AG10803 (cell line): Measurements from ENCODE around the gene SLC20A1.

ENCODE experiments used
- DNase-seq: peaks from one replicate; pipeline ENCODE4 v3.0.0; 2010; ENCODE audit warnings: low read depth
- H3K4me3 ChIP-seq: 2 replicates; pipeline ENCODE4 v1.5.1; 2011; ENCODE audit warnings: mild to moderate bottlenecking, low read length, control low read depth
- CTCF ChIP-seq: conservative IDR thresholded peaks from 2 replicates; pipeline ENCODE4 v1.5.1; 2011; ENCODE audit warnings: mild to moderate bottlenecking, low read length, control low read depth, inconsistent platforms

Gene SLC20A1

DNA sequence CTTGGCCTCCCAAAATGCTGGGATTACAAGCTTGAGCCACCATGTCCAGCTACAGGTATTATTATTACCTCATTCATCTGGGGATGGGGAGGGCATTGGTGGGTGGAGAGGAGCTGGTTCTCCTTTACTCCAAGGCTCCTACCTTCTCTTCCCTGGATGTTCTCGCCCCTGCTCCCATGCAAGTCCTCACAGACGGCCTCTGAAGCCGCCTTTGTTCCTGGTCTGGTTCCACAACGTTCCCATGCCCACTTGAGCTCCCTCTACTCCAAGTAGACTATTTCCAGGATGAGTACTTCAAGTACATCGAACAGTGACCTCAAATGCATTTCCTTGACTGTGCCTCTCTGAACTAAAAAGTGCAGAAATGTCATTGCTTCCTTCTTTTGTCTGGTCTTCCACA is 3.2 kb upstream of the SLC20A1 start:
- H3K4me3 ChIP-seq: no peak overlapping the region
- no peak for TF ChIP-seq CTCF
- no peak for DNase-seq

GRCh38 chr2:112642966-112643365 is 2.8 kb upstream of the SLC20A1 start:
- DNase-seq: no peak
- no peak for TF ChIP-seq CTCF
- no peak overlapping the region for H3K4me3 ChIP-seq

DNA sequence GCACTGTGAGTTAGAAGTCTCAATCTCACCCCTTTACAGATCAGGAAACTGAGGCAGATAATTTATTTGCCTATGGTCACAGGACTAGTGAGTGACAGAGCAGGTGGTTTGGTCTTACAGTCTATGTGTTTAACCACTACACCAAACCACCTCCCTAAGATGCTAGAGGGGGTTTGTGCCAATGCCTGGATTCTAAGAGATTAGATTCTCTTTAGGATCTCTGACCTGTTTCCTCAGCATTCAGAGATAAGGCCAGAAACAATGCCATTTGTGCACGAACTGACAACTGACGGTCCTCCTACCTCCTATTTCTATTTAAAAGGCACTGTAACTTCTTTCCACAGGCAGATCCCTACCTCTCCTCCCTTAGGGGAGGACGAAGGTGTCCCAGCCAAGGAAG is 2.3 kb upstream of the SLC20A1 start:
- no peak overlapping the region for H3K4me3 ChIP-seq
- no peak for TF ChIP-seq CTCF
- DNase-seq: no peak

GRCh38 chr2:112644155-112644932 is 1.4 kb upstream of the SLC20A1 start:
- DNase-seq: peak; percentile 20
- no peak for TF ChIP-seq CTCF
- peak overlapping the region; percentile 79 for H3K4me3 ChIP-seq

- no peak for DNase-seq
- H3K4me3 ChIP-seq: peak overlapping the region; percentile 79
- no peak for TF ChIP-seq CTCF
Measured at GRCh38 chr2:112644933-112645309, 818 bp upstream of the SLC20A1 start.

DNA sequence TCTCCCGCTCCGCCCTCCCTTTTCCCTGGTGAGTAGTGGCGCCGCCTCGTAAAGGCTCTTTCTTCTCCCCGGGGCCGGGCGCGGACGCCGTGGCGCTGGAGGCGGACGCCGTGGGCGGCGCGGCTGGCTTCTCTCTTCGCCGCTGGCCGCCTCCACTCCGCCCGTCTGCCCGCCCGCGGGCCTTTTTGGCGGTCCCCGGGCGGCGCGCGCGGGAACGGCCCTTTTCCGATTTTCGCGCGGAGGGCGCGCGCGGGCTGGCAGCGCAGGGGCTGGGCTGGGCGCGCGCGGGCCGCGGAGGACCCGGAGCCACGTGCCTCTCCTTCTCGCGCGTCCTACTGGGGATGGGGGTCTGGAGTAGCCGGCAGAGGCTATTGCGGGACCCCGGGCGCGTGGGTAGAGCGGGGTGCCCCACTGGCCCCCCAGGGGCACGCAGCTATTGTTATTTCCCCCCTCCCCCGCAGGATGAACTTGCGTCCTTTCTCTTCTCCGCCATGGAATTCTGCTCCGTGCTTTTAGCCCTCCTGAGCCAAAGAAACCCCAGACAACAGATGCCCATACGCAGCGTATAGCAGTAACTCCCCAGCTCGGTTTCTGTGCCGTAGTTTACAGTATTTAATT is 472 bp downstream of the SLC20A1 start:
- peak overlapping the region; percentile 82 for H3K4me3 ChIP-seq
- DNase-seq: no peak
- no peak for TF ChIP-seq CTCF
